Measurements from ENCODE around the gene WASHC4.

Gene WASHC4, protein sequence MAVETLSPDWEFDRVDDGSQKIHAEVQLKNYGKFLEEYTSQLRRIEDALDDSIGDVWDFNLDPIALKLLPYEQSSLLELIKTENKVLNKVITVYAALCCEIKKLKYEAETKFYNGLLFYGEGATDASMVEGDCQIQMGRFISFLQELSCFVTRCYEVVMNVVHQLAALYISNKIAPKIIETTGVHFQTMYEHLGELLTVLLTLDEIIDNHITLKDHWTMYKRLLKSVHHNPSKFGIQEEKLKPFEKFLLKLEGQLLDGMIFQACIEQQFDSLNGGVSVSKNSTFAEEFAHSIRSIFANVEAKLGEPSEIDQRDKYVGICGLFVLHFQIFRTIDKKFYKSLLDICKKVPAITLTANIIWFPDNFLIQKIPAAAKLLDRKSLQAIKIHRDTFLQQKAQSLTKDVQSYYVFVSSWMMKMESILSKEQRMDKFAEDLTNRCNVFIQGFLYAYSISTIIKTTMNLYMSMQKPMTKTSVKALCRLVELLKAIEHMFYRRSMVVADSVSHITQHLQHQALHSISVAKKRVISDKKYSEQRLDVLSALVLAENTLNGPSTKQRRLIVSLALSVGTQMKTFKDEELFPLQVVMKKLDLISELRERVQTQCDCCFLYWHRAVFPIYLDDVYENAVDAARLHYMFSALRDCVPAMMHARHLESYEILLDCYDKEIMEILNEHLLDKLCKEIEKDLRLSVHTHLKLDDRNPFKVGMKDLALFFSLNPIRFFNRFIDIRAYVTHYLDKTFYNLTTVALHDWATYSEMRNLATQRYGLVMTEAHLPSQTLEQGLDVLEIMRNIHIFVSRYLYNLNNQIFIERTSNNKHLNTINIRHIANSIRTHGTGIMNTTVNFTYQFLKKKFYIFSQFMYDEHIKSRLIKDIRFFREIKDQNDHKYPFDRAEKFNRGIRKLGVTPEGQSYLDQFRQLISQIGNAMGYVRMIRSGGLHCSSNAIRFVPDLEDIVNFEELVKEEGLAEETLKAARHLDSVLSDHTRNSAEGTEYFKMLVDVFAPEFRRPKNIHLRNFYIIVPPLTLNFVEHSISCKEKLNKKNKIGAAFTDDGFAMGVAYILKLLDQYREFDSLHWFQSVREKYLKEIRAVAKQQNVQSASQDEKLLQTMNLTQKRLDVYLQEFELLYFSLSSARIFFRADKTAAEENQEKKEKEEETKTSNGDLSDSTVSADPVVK

DNA sequence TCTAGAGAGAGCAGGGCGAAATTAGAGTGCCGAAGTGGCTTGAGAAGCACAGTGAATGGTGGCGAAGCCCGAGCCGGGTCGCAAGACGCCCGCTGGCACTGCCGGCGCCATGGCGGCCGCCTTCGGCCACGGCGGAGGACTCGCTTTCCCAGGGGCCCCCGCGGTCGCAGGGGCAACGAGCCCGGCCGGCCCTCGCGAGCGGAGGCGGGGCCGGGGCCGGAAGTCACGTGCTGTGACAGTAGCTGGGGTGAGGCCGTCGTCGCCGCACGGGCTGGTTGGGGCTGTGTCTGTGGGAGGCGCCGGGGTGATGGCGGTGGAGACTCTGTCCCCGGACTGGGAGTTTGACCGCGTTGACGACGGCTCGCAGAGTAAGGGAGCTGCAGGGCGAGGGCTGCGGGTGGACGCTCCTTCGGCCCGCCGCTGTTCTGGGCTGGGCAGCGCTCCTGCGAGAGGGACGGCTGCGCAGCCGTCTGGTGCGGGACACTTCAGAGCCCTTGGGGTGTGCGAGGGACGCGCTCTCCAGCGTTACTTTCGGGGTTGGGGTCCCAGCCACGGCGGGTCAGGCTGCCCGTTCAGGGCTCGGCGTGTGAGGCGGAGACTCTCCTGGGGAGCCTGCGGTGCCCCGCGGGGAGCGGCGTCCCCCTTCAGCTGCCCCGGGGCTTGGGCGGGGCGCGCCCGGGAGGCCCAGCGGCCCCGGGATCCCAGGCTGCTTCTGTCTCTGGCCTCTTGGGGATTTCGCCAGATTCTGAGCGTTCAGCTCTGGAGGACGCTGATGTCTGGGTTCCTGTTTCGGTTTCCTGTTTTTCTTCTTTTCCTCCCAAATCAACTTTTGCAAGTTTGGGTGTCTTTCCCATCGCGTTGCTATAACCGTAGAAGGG, at the start of gene WASHC4:
TSS of gene WASHC4 (plus strand) at position 238 of the 878 bp plus-strand sequence. CDS start at position 308, 70 bp downstream.
- peak; percentile 87 for DNase-seq (ENCODE audit: low read depth in 2 of 2)

GRCh38 chr12:105060715-105061378, 46.7 kb upstream of the WASHC4 start:
- no peak for DNase-seq (ENCODE audit: low read depth in 2 of 2)

GRCh38 chr12:105064564-105065178, 42.9 kb upstream of the WASHC4 start:
- DNase-seq (ENCODE audit: low read depth in 2 of 2), result no peak

DNA sequence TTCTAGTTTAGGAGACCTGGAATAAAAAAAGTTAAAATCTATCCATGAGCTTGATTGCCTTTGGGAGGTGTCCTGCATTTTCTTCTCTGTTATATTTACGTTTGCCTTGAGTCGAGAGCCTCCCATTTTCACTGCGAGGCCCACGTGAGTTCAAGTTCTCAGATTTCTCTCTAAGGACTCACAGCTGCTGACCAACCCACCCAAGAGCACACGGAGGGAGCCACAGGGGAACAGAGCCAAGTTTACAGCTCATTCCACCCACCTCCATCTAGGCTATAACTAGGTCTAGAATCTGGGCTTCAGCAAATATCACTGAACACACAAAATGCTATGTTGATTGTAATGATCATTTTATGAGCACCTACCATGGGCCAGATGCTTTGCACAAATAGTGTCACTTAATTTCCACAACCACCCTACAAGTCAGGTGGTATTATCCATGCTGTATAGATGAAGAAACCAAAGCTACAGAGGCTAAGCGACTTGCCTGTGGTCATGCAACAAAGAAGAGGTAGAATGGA, 40.0 kb upstream of the WASHC4 start:
- DNase-seq (ENCODE audit: low read depth in 2 of 2), result no peak

GRCh38 chr12:105069936-105070702, 37.4 kb upstream of the WASHC4 start:
- DNase-seq (ENCODE audit: low read depth in 2 of 2), result no peak

GRCh38 chr12:105071981-105072380, 35.5 kb upstream of the WASHC4 start:
- DNase-seq (ENCODE audit: low read depth in 2 of 2), result no peak

- no peak for DNase-seq (ENCODE audit: low read depth in 2 of 2)
These were observed 34.5 kb upstream of the WASHC4 start for GRCh38 chr12:105072888-105073488.

GRCh38 chr12:105076098-105076497, 31.4 kb upstream of the WASHC4 start:
- no peak for DNase-seq (ENCODE audit: low read depth in 2 of 2)

DNA sequence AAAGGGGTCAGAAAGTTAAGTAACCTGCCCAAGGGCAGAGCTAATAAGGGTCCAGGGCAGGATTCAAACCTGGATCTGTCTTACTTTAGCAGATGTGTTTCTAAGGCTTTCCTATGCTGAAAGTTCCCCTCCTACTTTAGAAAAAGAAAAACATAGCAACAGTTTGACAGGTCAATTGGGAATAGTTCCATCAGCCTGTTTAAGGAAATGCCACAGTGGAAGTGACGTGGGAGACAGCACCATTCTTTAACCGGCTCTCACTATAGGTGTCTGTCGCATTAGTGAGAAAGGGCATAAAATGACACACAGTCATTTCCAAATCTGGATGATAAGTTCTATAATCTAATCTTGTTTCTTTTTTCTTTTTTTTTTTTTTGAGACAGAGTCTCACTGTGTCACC, 30.6 kb upstream of the WASHC4 start:
- DNase-seq (ENCODE audit: low read depth in 2 of 2), result no peak

DNA sequence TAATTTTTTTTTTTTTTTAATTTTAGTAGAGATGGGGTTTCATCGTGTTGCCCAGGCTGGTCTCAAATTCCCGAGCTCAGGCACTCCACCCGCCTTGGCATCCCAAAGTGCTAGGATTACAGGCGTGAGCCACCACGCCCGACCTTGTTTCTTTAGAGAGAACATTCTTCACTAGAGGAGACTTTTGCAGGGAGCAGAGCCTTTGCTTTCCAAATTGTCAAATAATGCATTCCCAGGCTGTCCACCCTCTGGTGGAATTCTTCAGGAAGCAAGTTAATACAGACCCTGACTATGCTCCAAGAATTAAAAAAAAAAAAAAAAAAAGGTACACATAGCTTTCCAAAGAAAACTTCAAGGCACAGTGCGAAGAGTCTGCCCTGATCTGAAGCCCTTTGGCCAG, 30.1 kb upstream of the WASHC4 start:
- no peak for DNase-seq (ENCODE audit: low read depth in 2 of 2)

GRCh38 chr12:105078712-105079570, 28.6 kb upstream of the WASHC4 start:
- DNase-seq (ENCODE audit: low read depth in 2 of 2), result no peak

- DNase-seq (ENCODE audit: low read depth in 2 of 2), result no peak
These were observed 24.5 kb upstream of the WASHC4 start for GRCh38 chr12:105083031-105083430.

DNA sequence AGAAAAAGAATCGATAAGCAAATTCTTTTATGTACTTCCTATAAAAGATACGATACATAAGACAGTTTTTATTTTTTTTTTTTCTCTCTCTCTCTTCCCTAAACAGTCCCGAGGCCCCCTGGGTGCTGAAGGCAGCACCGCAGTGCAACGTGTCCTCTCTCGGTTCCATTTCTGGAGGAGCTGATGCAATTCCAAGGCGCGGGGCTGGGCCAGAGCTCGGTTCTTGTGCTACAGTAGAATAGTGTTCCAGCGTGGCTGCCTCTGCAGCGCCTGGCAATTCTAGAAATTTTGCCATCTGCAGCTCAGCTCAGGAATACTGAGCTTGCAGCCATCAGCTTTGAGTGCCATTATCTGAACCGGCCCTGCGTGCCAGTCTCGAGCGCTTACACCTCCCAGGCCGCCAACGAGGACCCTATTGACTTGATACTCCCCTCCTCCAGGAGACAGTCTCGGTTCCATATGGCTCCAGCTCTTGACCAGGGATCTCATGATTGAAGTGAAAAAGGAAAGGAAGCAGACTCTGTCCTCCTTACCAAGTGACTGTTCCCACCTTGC, 23.9 kb upstream of the WASHC4 start:
- no peak for DNase-seq (ENCODE audit: low read depth in 2 of 2)

DNA sequence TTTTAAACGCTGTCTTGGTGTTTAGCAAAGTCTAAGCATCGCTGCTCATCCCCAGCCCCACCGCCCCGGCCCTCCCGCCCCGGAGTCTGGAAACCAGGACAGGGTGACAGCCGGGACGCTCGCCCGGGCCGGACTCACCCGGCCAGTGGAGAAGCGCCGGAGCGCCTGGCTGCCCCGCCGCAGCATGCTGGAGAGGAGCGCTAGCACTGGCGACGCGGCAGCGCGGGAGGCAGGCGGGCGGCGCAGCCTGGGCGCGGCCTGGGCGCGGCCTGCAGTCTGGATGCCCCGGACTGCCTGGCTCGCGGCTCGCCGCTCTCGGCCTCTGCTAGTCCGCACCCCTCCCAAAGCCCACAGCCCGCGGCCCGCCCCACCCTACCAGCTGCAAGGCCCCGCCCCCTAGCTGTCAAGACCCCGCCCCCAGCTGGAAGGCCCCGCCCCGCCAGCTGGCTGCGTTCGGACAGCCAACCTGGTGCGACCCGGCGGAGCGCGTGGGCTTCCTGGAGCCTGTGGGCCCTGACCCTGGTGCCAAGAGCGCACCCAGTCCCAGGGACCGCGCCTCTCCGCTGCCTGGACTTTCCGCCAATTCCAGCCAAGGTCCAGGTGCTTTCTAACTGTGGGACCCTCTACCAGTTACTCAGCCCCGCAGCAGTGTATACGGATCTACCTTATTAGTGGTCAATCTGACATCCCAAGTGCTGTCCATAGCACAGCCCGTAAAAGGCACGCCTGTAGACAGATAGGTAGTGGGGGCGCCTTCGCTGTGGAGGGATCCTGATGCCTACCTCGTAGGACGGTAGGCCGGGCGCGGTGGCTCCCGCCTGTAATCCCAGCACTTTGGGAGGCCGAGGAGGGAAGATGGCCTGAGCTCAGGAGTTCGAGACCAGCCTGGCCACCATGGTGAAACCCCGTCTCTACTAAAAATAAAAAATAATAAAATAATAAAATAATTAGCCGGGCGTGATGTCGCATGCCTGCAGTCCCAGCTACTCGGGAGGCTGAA, 23.0 kb upstream of the WASHC4 start, which contains the start of gene ALDH1L2:
TSS of gene ALDH1L2 (minus strand) at position 208 of the 1,000 bp plus-strand sequence. CDS start at position 186, 22 bp downstream.
- DNase-seq (ENCODE audit: low read depth in 2 of 2), result no peak

DNA sequence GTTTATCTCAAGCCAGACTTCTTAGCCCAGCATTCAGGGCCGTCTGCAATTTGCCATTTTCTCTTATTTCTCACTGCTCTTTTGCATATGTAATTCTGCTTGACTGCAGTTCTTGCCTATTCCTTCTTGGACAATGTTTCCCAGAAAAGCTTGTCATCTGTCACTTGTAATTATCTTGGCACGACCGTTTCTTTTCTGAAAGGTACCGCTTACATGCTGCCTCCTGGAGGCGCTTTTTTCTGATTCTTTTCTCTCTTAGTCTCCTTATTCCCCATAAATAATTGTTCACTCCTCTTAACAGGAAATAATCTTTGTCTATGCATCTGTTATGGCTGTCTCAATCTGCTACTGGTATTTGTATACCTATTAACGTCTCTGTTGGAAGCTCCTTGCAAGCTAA, 22.0 kb upstream of the WASHC4 start:
- DNase-seq (ENCODE audit: low read depth in 2 of 2), result no peak

DNA sequence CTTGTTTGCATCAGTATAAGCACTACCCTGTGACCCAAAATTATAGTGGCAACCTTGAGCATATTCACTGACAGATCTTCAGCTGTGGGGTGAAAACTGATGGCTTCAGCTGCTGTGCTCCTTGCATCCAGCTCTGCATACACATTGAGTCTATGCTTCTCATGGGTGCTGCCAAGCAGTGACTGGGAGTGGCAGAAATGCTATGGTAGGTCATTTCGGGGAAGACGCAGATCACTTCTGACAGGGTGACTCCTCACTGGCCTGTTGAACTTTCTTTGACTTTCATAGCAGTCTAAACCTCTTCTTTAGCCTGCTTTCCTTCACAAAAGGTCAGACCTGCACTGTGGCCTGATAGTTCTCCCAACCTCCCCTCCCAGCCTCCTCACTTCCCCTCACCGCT, 17.7 kb upstream of the WASHC4 start:
- no peak for DNase-seq (ENCODE audit: low read depth in 2 of 2)
